Measurements from ENCODE around the gene ZNF580. TPM values are rescaled to one million over a fixed set of nuclear protein-coding genes. Genes with fewer than 3 reads are reported as not detected.

Gene ZNF580
- total and polyA plus RNA-seq, 11 donors, result 8.2 to 41.5 (median 21.1) TPM

DNA sequence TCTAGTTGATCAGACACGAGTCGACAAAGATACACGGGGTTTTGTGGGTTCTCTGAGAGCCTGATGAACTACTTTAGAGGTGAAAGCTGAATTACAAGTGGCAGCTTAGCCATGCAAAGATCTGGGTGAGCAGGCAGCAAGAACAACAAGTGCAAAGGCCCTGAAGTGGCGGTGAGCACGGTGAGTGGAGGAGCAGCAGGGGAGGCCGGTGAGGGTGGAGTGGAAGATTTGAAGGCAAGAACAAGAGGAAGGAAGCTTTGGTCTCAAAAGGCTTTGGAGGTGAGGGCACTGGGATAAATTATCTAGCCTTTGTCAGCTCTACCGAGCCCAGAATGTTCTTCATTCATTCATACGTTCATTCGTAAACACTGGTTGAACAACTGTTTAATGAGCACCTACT, 34.0 kb upstream of the ZNF580 start:
- peak overlapping the region in 10 of 12 donors; percentile 90 to 98 (median 96) for H3K27ac ChIP-seq
- no peaks in the 10 kb centered on the region for H3K27me3 ChIP-seq
- peaks cover 0 to 52% (median 36%) of the 10 kb centered on the region in 12 donors for H3K4me1 ChIP-seq
- ATAC-seq (no peak), DNase-seq (no peak)
- intact Hi-C loops (cut with DNase I), result loop anchor here in 5 of 10 donors (1.0 to 10.0 kb wide), 6 partner anchors 16 to 462 kb away; partner anchors contain the start of genes BRSK1 (in 1 of the 5), HSPBP1 (in 1 of the 5) and TNNT1 (in 1 of the 5)
- H3K36me3 ChIP-seq, result peaks cover 0 to 26% (median 13%) of the 10 kb centered on the region in 9 donors
- WGBS, 4 donors, result 66 to 75% (median 71%) methylated on average over 9 of the region's 9 CpGs
- TF ChIP-seq POLR2A (IDR thresholded peaks at IDR 0.05), result no peak
- TF ChIP-seq, protein P1, sequence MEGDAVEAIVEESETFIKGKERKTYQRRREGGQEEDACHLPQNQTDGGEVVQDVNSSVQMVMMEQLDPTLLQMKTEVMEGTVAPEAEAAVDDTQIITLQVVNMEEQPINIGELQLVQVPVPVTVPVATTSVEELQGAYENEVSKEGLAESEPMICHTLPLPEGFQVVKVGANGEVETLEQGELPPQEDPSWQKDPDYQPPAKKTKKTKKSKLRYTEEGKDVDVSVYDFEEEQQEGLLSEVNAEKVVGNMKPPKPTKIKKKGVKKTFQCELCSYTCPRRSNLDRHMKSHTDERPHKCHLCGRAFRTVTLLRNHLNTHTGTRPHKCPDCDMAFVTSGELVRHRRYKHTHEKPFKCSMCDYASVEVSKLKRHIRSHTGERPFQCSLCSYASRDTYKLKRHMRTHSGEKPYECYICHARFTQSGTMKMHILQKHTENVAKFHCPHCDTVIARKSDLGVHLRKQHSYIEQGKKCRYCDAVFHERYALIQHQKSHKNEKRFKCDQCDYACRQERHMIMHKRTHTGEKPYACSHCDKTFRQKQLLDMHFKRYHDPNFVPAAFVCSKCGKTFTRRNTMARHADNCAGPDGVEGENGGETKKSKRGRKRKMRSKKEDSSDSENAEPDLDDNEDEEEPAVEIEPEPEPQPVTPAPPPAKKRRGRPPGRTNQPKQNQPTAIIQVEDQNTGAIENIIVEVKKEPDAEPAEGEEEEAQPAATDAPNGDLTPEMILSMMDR (IDR thresholded peaks at IDR 0.05), result no peak
- H3K9me3 ChIP-seq, result no peaks in the 10 kb centered on the region
- H3K4me3 ChIP-seq, result peak overlapping the region in 11 of 12 donors; percentile 72 to 96 (median 79)

GRCh38 chr19:55609326-55609725, 31.5 kb upstream of the ZNF580 start:
- H3K27ac ChIP-seq, result peak overlapping the region in 1 of 12 donors; percentile 2
- no peak for ATAC-seq
- intact Hi-C loops (cut with DNase I), result loop anchor here in 4 of 10 donors (5.0 to 10.0 kb wide), 3 partner anchors 92 to 465 kb away; partner anchors contain the start of genes BRSK1 (in 1 of the 4), HSPBP1 (in 1 of the 4) and TNNT1 (in 1 of the 4)

DNA sequence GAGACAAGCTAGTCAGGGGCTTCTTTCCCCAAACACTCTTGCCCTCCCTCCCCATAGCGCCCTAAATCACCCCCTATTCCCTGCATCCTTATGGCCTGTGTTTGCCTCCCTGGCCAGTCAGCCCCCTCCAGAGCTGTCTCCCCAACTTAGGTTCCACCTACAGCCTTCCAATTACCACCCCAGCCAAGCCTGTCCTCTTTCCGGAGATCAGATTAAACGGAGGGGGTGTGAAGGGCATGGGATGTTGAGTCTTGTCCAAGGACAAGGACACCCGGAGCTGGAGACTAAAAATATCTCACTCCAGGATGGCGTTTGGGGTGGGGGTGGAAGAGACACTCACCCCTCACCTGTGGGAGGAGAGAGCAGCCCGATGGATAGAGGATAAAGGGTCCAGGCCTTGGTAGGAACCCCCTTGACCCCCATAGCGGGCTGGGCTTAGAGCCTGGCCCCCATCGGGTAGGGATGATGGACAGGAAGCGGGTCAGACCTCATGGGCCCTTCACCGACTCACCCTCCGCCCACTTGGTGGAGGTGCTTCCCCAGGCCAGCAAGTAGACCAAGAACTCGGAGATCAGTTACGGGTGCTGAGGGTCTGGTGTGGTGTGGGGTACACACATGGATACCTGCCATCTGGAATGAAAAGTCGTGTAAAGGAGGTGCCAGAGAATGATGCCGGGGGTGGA, 29.4 kb upstream of the ZNF580 start:
- peaks cover 0 to 46% (median 29%) of the 10 kb centered on the region in 9 donors for H3K36me3 ChIP-seq
- peak overlapping the region in 3 of 12 donors; percentile 4 to 24 (median 18) for H3K4me3 ChIP-seq
- no peaks in the 10 kb centered on the region for H3K9me3 ChIP-seq
- peak in 1 of 5 donors; percentile 53 for DNase-seq
- H3K27ac ChIP-seq, result peak overlapping the region; percentile 38 to 93 (median 77)
- TF ChIP-seq, protein P1 (IDR thresholded peaks at IDR 0.05), result no peak
- no peak for TF ChIP-seq POLR2A (IDR thresholded peaks at IDR 0.05)
- intact Hi-C loops (cut with DNase I), result no loop called here
- peak; percentile 74 to 89 (median 82) for ATAC-seq
- H3K4me1 ChIP-seq, result peaks cover 0 to 50% (median 31%) of the 10 kb centered on the region in 12 donors
- H3K27me3 ChIP-seq, result no peaks in the 10 kb centered on the region
- WGBS, 4 donors, result 53 to 55% (median 53%) methylated on average over 15 of the region's 15 CpGs

More at GRCh38 chr19:55609326-55609725, 31.5 kb upstream of the ZNF580 start:
- no peak for TF ChIP-seq POLR2A (IDR thresholded peaks at IDR 0.05)
- TF ChIP-seq, protein P1 (IDR thresholded peaks at IDR 0.05), result no peak
- no peak for DNase-seq
- 93 to 95% (median 93%) methylated on average over 5 of the region's 5 CpGs for WGBS, 4 donors
- H3K36me3 ChIP-seq, result peaks cover 0 to 27% (median 15%) of the 10 kb centered on the region in 9 donors
- H3K9me3 ChIP-seq, result no peaks in the 10 kb centered on the region
- no peaks in the 10 kb centered on the region for H3K27me3 ChIP-seq
- no peak overlapping the region for H3K4me3 ChIP-seq
- H3K4me1 ChIP-seq, result peaks cover 0 to 61% (median 41%) of the 10 kb centered on the region in 12 donors

DNA sequence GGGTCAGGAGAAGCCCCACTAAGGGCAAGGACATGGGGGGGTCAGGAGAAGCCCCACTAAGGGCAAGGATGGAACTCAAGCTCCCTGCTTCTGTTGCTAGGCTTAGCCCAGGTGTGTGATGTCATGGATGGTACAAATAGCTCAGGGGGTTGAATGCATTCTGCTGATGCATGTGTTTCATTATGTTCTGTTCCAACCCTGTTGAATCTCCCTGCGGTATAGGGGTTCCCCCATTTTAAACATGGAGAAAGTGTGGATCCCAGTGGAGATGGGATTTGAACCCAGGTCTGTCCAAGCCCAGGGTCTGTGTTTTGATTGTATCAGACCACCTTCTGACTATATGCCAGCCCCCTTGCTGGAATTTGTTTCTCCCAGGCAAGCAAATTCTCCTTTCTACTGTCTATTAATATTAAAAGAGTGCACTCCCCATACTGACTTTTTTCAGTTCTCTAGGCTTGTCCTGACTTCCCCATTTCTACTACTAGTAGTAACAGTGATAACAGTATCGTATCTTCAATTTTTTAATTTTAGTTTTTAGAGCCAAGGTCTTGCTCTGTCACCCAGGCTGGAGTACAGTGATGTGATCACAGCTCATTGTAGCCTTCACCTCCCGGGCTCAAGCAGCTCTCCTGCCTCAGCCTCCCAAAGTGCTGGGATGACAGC, 28.7 kb upstream of the ZNF580 start:
- intact Hi-C loops (cut with DNase I), result no loop called here
- 52 to 63% (median 60%) methylated on average over 3 of the region's 3 CpGs for WGBS, 4 donors
- no peak overlapping the region for H3K4me3 ChIP-seq
- no peak for TF ChIP-seq POLR2A (IDR thresholded peaks at IDR 0.05)
- TF ChIP-seq, protein P1 (IDR thresholded peaks at IDR 0.05), result no peak
- H3K4me1 ChIP-seq, result peaks cover 0 to 43% (median 25%) of the 10 kb centered on the region in 12 donors
- no peaks in the 10 kb centered on the region for H3K9me3 ChIP-seq
- no peak for DNase-seq
- peaks cover 0 to 50% (median 34%) of the 10 kb centered on the region in 9 donors for H3K36me3 ChIP-seq
- peak; percentile 1 to 50 (median 19) for ATAC-seq
- H3K27me3 ChIP-seq, result no peaks in the 10 kb centered on the region
- H3K27ac ChIP-seq, result peak overlapping the region; percentile 38 to 93 (median 77)

Measured in heart left ventricle (tissue), 16 donors.